C4-2B (cell line): ENCODE results near the gene CHRNE.

Experiments
- H3K27ac ChIP-seq: fragments of 450-650 bp; 2 replicates; pipeline ENCODE4 v1.5.1; 2017
- ZFX ChIP-seq: fragments of 450-650 bp; IDR thresholded peaks from 2 replicates; pipeline ENCODE4 v1.6.1; 2017
- TF ChIP-seq, protein P1 (sequence below): fragments of 450-650 bp; conservative IDR thresholded peaks from 2 replicates; pipeline ENCODE4 v1.5.1; 2017; ENCODE audit warnings: mild to moderate bottlenecking

Gene CHRNE

DNA sequence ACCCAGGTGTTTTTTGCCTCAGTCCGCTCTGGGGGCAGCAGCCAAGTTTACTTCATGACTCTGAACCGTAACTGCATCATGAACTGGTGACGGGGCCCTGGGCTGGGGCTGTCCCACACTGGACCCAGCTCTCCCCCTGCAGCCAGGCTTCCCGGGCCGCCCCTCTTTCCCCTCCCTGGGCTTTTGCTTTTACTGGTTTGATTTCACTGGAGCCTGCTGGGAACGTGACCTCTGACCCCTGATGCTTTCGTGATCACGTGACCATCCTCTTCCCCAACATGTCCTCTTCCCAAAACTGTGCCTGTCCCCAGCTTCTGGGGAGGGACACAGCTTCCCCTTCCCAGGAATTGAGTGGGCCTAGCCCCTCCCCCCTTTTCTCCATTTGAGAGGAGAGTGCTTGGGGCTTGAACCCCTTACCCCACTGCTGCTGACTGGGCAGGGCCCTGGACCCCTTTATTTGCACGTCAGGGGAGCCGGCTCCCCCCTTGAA is 5.7 kb downstream of the CHRNE start:
- TF ChIP-seq ZFX, result no peak
- TF ChIP-seq, protein P1, sequence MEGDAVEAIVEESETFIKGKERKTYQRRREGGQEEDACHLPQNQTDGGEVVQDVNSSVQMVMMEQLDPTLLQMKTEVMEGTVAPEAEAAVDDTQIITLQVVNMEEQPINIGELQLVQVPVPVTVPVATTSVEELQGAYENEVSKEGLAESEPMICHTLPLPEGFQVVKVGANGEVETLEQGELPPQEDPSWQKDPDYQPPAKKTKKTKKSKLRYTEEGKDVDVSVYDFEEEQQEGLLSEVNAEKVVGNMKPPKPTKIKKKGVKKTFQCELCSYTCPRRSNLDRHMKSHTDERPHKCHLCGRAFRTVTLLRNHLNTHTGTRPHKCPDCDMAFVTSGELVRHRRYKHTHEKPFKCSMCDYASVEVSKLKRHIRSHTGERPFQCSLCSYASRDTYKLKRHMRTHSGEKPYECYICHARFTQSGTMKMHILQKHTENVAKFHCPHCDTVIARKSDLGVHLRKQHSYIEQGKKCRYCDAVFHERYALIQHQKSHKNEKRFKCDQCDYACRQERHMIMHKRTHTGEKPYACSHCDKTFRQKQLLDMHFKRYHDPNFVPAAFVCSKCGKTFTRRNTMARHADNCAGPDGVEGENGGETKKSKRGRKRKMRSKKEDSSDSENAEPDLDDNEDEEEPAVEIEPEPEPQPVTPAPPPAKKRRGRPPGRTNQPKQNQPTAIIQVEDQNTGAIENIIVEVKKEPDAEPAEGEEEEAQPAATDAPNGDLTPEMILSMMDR, result no peak
- H3K27ac ChIP-seq, result no peak overlapping the region

DNA sequence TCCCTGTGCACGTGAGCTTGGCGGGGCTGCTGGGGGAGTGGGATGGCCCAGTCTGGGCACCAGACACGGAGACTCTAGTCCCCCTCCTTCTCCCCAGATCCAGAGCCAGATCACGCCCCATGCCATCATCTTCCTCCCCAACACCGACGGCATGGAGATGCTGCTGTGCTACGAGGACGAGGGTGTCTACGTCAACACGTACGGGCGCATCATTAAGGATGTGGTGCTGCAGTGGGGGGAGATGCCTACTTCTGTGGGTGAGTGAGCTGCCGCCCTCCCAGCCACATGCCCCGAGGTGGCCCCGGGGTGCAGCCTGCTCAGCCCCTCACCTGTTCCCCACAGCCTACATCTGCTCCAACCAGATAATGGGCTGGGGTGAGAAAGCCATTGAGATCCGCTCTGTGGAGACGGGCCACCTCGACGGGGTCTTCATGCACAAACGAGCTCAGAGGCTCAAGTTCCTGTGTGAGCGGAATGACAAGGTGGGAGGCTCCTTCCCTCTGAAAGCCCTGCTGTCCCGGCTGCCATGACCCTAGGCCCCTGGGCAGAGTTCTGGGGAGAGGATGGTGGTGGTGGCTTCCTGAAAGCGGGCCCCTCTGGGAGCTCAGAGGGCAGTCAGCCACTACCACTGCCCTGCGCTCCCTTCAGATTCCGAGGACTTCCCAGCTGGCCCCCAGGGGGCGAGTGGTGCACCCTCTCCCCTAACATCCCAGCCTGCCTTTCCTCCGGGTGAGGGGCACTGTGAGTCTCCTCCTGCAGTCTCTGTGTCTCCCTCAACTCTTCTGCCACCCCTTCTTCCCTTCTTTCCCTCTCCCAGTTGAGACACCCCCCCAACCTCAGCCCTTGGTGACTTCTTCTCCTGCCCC is 6.3 kb downstream of the CHRNE start:
- H3K27ac ChIP-seq, result no peak overlapping the region
- no peak for TF ChIP-seq ZFX
- TF ChIP-seq, protein P1, result no peak

DNA sequence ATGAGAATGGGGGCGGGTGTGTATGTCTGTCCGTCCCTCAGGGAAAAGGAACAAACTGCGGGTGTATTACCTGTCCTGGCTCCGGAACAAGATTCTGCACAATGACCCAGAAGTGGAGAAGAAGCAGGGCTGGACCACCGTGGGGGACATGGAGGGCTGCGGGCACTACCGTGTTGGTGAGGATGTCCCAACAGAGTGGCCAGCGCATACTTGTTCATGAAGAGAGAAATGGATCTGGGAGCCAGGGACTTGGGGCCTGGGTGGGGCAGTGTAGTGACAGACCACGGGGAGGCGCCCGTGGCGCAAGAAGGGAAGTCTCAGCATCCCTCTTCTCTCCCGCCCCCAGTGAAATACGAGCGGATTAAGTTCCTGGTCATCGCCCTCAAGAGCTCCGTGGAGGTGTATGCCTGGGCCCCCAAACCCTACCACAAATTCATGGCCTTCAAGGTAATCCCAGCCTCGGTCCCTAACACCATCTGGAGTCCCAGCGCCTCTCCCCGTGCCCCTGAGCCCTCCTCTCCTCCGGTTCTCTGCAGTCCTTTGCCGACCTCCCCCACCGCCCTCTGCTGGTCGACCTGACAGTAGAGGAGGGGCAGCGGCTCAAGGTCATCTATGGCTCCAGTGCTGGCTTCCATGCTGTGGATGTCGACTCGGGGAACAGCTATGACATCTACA is 7.1 kb downstream of the CHRNE start:
- TF ChIP-seq, protein P1, result no peak
- TF ChIP-seq ZFX, result no peak
- H3K27ac ChIP-seq, result no peak overlapping the region

DNA sequence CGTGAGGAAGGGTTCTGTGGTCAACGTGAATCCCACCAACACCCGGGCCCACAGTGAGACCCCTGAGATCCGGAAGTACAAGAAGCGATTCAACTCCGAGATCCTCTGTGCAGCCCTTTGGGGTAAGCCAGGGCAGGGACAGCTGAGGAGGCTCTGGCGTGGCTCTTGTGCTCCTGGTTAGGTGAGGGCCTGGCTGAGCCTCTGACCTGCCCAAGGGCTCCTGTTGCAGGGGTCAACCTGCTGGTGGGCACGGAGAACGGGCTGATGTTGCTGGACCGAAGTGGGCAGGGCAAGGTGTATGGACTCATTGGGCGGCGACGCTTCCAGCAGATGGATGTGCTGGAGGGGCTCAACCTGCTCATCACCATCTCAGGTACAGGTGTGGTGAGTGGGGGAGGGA is 7.8 kb downstream of the CHRNE start:
- no peak overlapping the region for H3K27ac ChIP-seq
- TF ChIP-seq, protein P1, result no peak
- TF ChIP-seq ZFX, result no peak

DNA sequence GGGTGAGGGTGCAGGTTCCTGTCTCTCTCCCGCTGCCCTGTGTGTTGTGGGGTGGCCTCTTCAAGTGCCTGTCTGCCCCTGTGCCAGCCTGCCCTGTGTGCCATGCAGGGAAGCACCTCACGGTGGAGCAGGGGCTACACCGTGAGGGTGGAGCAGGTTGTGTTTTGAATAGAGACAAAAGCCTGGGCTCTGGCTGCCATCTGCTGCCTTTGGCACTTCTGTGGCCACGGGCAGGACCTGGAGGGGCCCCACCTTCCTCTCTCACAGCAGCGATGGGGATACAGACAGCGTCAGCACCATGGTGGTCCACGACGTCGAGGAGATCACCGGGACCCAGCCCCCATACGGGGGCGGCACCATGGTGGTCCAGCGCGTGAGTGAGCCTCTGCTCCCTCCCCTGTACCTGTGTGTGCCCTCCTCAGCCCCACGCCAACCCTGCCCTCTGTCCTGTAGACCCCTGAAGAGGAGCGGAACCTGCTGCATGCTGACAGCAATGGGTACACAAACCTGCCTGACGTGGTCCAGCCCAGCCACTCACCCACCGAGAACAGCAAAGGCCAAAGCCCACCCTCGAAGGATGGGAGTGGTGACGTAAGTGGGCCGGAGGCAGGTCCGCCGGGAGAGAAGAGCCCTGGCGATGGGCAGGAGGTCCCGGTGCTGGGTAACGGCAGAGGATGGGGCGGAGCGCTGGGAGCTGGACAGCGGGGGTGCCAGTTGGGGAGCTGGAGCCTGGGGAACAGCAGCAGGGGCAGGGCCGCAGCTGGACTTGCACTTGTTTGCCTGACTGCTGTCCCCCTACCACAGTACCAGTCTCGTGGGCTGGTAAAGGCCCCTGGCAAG is 9.0 kb downstream of the CHRNE start:
- TF ChIP-seq ZFX, result no peak
- TF ChIP-seq, protein P1, result no peak
- no peak overlapping the region for H3K27ac ChIP-seq

DNA sequence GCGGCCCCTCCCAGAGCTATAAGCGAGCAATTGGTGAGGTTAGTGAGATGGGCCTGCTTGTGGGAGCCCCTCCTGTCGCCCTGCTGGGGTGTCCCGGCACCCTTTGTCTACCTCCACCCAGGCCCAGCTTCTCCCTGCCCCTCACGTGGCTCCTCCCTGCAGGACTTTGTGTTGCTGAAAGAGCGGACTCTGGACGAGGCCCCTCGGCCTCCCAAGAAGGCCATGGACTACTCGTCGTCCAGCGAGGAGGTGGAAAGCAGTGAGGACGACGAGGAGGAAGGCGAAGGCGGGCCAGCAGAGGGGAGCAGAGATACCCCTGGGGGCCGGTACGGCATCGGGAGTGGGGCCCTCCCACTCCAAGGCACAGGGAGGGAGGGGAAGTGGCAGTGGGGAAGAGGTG is 9.6 kb downstream of the CHRNE start:
- TF ChIP-seq, protein P1, result no peak
- TF ChIP-seq ZFX, result no peak
- no peak overlapping the region for H3K27ac ChIP-seq
